ENCODE results near the gene SEC61B.

GRCh38 chr9:99235926-99236634 lies 14.0 kb downstream of the SEC61B start:
- TF ChIP-seq CTCF (IDR thresholded peaks at IDR 0.05) (no peak), POLR2A (IDR thresholded peaks at IDR 0.05) (no peak)
